DND-41 (cell line): ENCODE data around the gene MAS1L.

ENCODE experiments used
- CTCF ChIP-seq: IDR thresholded peaks from 2 replicates; pipeline ENCODE4 v1.5.1; 2012; ENCODE audit warnings: borderline replicate concordance, low read length, moderate library complexity, mild to moderate bottlenecking; ENCODE audit not compliant: poor library complexity, severe bottlenecking; ENCODE audit errors: extremely low read depth
- EZH2 ChIP-seq: IDR thresholded peaks from 3 replicates; pipeline ENCODE4 v1.6.1; 2012; ENCODE audit warnings: borderline replicate concordance, low read depth, mild to moderate bottlenecking, moderate library complexity, low read length, inconsistent platforms; ENCODE audit not compliant: severe bottlenecking

GRCh38 chr6:29483186-29483585 lies 4.6 kb downstream of the MAS1L start:
- TF ChIP-seq CTCF (no peak), EZH2 (no peak)
